GM23338 (cell line): ENCODE results near the gene TCFL5.

ENCODE experiments used
- CREB1 ChIP-seq: fragments of 250-450 bp; sonication (Bioruptor Pico); IDR thresholded peaks from 2 replicates; pipeline ENCODE4 v1.5.0; 2020; ENCODE audit warnings: low read depth, mild to moderate bottlenecking, moderate library complexity
- EZH2 ChIP-seq: fragments of 200-600 bp; sonication (generic); IDR thresholded peaks from one replicate; pipeline ENCODE4 v1.8.0; 2017; ENCODE audit warnings: antibody characterized with exemption, mild to moderate bottlenecking, low read depth; ENCODE audit not compliant: unreplicated experiment
- EZH2phosphoT487 ChIP-seq: fragments of 200-600 bp; sonication (generic); IDR thresholded peaks from one replicate; pipeline ENCODE4 v1.8.1; 2018; ENCODE audit warnings: antibody characterized with exemption; ENCODE audit not compliant: unreplicated experiment
- JUNB ChIP-seq: IDR thresholded peaks from one replicate; pipeline ENCODE4 v1.6.1; 2016; ENCODE audit warnings: antibody characterized with exemption; ENCODE audit not compliant: unreplicated experiment
- NANOG ChIP-seq: IDR thresholded peaks from 2 replicates; pipeline ENCODE4 v1.6.1; 2016; ENCODE audit warnings: antibody characterized with exemption, borderline replicate concordance
- POLR2AphosphoS5 ChIP-seq: IDR thresholded peaks from 2 replicates; pipeline ENCODE4 v1.6.1; 2016; ENCODE audit warnings: antibody characterized with exemption, low read depth
- ZNF114 ChIP-seq: fragments of 250-450 bp; sonication (Bioruptor Pico); IDR thresholded peaks from 2 replicates; pipeline ENCODE4 v1.5.0; 2020; ENCODE audit warnings: mild to moderate bottlenecking, moderate library complexity
- ZNF331 ChIP-seq: fragments of 250-450 bp; sonication (Bioruptor Pico); IDR thresholded peaks from 2 replicates; pipeline ENCODE4 v1.5.0; 2020; ENCODE audit warnings: low read depth, mild to moderate bottlenecking, moderate library complexity
- TF ChIP-seq, protein P1 (sequence below), 2 experiments: fragments of 200-600 bp in 1 of 2; sonication (generic) in 1 of 2; conservative IDR thresholded peaks; 2 replicates each; pipeline versions ENCODE4 v1.5.1 to v1.6.1; 2016 to 2017; ENCODE audit warnings: antibody characterized with exemption in 2 of 2, low read depth in 2 of 2, mild to moderate bottlenecking in 2 of 2, moderate library complexity in 1 of 2
- TF ChIP-seq, protein P2 (sequence below): IDR thresholded peaks from one replicate; pipeline ENCODE4 v1.6.1; 2018; ENCODE audit warnings: antibody characterized with exemption; ENCODE audit not compliant: unreplicated experiment
- TF ChIP-seq, protein P3 (sequence below): IDR thresholded peaks from 2 replicates; pipeline ENCODE4 v1.6.1; 2016; ENCODE audit warnings: antibody characterized with exemption

DNA sequence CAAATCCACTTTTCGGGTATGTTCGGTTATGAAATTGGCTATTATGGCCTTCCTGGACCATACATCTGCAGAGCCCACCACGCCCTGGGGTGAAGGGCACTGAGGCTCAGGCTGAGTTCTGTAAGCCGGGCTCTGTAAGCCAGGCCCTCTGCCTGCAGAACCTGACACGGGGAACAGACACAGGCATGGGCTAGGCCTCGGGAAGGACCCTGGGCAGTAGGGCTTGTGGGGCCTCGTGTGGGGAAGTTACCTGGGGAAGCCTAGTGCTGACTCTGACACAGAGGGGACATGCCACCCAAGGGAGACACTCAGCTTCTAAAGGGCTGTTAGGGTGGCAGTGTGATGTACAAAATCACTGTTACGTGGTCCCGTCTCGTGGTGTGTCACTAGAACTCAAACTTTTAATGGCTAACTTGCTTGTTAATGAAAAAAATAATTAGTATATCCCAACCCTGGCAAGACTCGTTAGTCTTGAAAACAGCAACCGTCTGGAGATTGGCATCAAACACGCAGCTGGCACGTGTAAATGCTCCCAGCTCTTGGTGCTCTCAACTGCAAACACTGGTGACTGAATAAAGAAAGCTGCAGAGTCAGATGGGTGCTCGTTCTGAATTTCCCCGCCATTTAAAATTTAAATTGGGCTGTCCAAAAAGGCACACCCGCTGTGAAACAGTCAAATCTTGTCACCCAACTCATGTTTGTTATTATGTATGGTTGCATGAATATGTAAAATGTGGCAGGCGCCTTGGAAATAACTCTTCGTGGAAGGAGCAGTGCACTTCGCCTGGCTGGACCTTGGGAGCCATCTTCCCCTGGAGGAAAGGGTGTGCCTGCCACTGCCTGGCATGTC is 23.6 kb upstream of the TCFL5 start:
- TF ChIP-seq CREB1, result no peak
- TF ChIP-seq, protein P1, sequence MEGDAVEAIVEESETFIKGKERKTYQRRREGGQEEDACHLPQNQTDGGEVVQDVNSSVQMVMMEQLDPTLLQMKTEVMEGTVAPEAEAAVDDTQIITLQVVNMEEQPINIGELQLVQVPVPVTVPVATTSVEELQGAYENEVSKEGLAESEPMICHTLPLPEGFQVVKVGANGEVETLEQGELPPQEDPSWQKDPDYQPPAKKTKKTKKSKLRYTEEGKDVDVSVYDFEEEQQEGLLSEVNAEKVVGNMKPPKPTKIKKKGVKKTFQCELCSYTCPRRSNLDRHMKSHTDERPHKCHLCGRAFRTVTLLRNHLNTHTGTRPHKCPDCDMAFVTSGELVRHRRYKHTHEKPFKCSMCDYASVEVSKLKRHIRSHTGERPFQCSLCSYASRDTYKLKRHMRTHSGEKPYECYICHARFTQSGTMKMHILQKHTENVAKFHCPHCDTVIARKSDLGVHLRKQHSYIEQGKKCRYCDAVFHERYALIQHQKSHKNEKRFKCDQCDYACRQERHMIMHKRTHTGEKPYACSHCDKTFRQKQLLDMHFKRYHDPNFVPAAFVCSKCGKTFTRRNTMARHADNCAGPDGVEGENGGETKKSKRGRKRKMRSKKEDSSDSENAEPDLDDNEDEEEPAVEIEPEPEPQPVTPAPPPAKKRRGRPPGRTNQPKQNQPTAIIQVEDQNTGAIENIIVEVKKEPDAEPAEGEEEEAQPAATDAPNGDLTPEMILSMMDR (conservative IDR thresholded peaks at IDR 0.05; ENCODE audit: low read depth in 2 of 2), result no peak
- no peak for TF ChIP-seq POLR2AphosphoS5
- TF ChIP-seq EZH2, result no peak
- TF ChIP-seq, protein P2, sequence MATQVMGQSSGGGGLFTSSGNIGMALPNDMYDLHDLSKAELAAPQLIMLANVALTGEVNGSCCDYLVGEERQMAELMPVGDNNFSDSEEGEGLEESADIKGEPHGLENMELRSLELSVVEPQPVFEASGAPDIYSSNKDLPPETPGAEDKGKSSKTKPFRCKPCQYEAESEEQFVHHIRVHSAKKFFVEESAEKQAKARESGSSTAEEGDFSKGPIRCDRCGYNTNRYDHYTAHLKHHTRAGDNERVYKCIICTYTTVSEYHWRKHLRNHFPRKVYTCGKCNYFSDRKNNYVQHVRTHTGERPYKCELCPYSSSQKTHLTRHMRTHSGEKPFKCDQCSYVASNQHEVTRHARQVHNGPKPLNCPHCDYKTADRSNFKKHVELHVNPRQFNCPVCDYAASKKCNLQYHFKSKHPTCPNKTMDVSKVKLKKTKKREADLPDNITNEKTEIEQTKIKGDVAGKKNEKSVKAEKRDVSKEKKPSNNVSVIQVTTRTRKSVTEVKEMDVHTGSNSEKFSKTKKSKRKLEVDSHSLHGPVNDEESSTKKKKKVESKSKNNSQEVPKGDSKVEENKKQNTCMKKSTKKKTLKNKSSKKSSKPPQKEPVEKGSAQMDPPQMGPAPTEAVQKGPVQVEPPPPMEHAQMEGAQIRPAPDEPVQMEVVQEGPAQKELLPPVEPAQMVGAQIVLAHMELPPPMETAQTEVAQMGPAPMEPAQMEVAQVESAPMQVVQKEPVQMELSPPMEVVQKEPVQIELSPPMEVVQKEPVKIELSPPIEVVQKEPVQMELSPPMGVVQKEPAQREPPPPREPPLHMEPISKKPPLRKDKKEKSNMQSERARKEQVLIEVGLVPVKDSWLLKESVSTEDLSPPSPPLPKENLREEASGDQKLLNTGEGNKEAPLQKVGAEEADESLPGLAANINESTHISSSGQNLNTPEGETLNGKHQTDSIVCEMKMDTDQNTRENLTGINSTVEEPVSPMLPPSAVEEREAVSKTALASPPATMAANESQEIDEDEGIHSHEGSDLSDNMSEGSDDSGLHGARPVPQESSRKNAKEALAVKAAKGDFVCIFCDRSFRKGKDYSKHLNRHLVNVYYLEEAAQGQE, result no peak
- no peak for TF ChIP-seq EZH2phosphoT487
- TF ChIP-seq, protein P3, sequence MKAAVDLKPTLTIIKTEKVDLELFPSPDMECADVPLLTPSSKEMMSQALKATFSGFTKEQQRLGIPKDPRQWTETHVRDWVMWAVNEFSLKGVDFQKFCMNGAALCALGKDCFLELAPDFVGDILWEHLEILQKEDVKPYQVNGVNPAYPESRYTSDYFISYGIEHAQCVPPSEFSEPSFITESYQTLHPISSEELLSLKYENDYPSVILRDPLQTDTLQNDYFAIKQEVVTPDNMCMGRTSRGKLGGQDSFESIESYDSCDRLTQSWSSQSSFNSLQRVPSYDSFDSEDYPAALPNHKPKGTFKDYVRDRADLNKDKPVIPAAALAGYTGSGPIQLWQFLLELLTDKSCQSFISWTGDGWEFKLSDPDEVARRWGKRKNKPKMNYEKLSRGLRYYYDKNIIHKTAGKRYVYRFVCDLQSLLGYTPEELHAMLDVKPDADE, result no peak
- no peak for TF ChIP-seq NANOG
- TF ChIP-seq JUNB, result no peak
- no peak for TF ChIP-seq ZNF114 (CRISPR knock-in tag)
- TF ChIP-seq ZNF331, result no peak
